ENCODE results near the gene SPOCK2.
"Not testable (repeated sequence)": the region's sequence is repeated elsewhere in the genome, so short reads cannot be mapped to it uniquely, and the experiment has no call there.

The SPOCK2 gene

GRCh38 chr10:72034040-72034499, 54.3 kb downstream of the SPOCK2 start:
- no peak for DNase-seq (ENCODE audit: low read depth in 2 of 3, low spot score in 2 of 3)

- DNase-seq (ENCODE audit: low read depth in 2 of 3, low spot score in 2 of 3) = not testable (repeated sequence)
Observed at GRCh38 chr10:72032409-72033162, 55.8 kb downstream of the SPOCK2 start.

- no peak for DNase-seq (ENCODE audit: low read depth in 2 of 3, low spot score in 2 of 3)
Observed at GRCh38 chr10:72031706-72032105, 56.6 kb downstream of the SPOCK2 start.

- no peak for DNase-seq (ENCODE audit: low read depth in 2 of 3, low spot score in 2 of 3)
Observed at GRCh38 chr10:72030762-72031543, 57.4 kb downstream of the SPOCK2 start.

GRCh38 chr10:72029414-72029813, 58.9 kb downstream of the SPOCK2 start:
- no peak for DNase-seq (ENCODE audit: low read depth in 2 of 3, low spot score in 2 of 3)

GRCh38 chr10:72027498-72027897, 60.9 kb downstream of the SPOCK2 start:
- no peak for DNase-seq (ENCODE audit: low read depth in 2 of 3, low spot score in 2 of 3)

- no peak for DNase-seq (ENCODE audit: low read depth in 2 of 3, low spot score in 2 of 3)
Observed at GRCh38 chr10:72026278-72027111, 61.9 kb downstream of the SPOCK2 start.

- no peak for DNase-seq (ENCODE audit: low read depth in 2 of 3, low spot score in 2 of 3)
Observed at GRCh38 chr10:72025832-72026231, 62.5 kb downstream of the SPOCK2 start.

GRCh38 chr10:72025400-72025799, 63.0 kb downstream of the SPOCK2 start:
- no peak for DNase-seq (ENCODE audit: low read depth in 2 of 3, low spot score in 2 of 3)

GRCh38 chr10:72024596-72024995, 63.8 kb downstream of the SPOCK2 start:
- no peak for DNase-seq (ENCODE audit: low read depth in 2 of 3, low spot score in 2 of 3)

GRCh38 chr10:72022228-72022627, 66.1 kb downstream of the SPOCK2 start:
- DNase-seq (ENCODE audit: low read depth in 2 of 3, low spot score in 2 of 3) = no peak

- no peak for DNase-seq (ENCODE audit: low read depth in 2 of 3, low spot score in 2 of 3)
Observed at GRCh38 chr10:72020914-72021809, 67.2 kb downstream of the SPOCK2 start.

- no peak for DNase-seq (ENCODE audit: low read depth in 2 of 3, low spot score in 2 of 3)
Observed at GRCh38 chr10:72019085-72019876, 69.1 kb downstream of the SPOCK2 start.

GRCh38 chr10:72016608-72017300, 71.6 kb downstream of the SPOCK2 start:
- no peak for DNase-seq (ENCODE audit: low read depth in 2 of 3, low spot score in 2 of 3)

- no peak for DNase-seq (ENCODE audit: low read depth in 2 of 3, low spot score in 2 of 3)
Observed at GRCh38 chr10:72015841-72016240, 72.5 kb downstream of the SPOCK2 start.

- no peak for DNase-seq (ENCODE audit: low read depth in 2 of 3, low spot score in 2 of 3)
Observed at GRCh38 chr10:72014785-72015480, 73.4 kb downstream of the SPOCK2 start.

- DNase-seq (ENCODE audit: low read depth in 2 of 3, low spot score in 2 of 3) = no peak
Observed at GRCh38 chr10:72014197-72014596, 74.2 kb downstream of the SPOCK2 start.

- DNase-seq (ENCODE audit: low read depth in 2 of 3, low spot score in 2 of 3) = no peak
Observed at GRCh38 chr10:72013202-72013945, 75.0 kb downstream of the SPOCK2 start.
